ENCODE measurements around the gene SPRR2E. TPM values are rescaled to one million over a fixed set of nuclear protein-coding genes. Genes with fewer than 3 reads are reported as not detected.
"Not testable (repeated sequence)": the region's sequence is repeated elsewhere in the genome, so short reads cannot be mapped to it uniquely, and the experiment has no call there.

The SPRR2E gene
- total RNA-seq, 1 donor from 2014 or later, result not detected

DNA sequence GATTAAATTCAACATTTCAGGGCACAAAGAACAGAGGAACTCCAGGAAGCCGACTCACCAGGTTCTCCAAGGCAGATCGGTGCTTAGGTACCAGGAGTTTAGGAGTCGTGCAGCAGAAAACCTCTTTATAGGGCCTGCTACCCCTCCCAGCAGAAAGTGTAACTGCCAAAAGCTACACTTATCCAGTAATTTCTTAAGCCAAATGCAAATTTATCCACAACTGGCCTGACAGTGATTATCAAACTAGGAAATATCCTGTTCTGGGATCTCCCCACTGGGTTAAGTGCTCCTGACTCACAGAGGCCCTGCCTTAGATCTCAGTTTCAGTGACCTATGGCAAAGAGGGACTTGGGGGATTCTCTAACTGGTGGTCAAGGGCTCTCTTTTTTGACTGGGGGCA lies 19.1 kb upstream of the SPRR2E start, which contains the start of gene SPRR2F:
Gene SPRR2F (minus strand): TSS at position 101 of the 400 bp plus-strand sequence. CDS start 783 bp downstream, outside the sequence.
- no peaks in the 10 kb centered on the region for H3K36me3 Mint-ChIP-seq

DNA sequence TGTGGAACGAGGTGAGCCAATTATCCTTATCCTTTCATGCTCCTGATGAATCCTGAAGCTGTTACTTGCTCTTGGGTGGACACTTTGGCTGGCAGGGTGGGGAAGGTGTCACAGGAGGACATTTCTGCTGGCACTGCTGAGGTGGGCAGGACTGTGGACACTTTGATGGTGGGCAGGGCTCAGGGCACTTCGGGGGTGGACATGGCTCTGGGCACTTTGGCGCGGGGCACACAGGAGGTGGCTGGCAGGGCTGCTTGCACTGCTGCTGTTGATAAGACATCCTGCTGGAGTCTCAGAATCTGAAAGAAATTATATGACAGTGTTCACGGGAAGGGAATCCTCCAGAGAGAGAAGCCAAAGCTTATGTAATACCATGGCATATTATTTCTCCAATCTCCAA lies 18.1 kb upstream of the SPRR2E start:
- H3K36me3 Mint-ChIP-seq, H3K27ac Mint-ChIP-seq: not testable (repeated sequence)

More for the DNA sequence above, 19.1 kb upstream of the SPRR2E start, which contains the start of gene SPRR2F:
- DNase-seq (ENCODE audit: extremely low spot score, unreplicated experiment), result no peak
- no peaks in the 10 kb centered on the region for H3K4me1 Mint-ChIP-seq (ENCODE audit: unreplicated experiment)
- no peaks in the 10 kb centered on the region for H3K9me3 Mint-ChIP-seq
- TF ChIP-seq, protein P1, sequence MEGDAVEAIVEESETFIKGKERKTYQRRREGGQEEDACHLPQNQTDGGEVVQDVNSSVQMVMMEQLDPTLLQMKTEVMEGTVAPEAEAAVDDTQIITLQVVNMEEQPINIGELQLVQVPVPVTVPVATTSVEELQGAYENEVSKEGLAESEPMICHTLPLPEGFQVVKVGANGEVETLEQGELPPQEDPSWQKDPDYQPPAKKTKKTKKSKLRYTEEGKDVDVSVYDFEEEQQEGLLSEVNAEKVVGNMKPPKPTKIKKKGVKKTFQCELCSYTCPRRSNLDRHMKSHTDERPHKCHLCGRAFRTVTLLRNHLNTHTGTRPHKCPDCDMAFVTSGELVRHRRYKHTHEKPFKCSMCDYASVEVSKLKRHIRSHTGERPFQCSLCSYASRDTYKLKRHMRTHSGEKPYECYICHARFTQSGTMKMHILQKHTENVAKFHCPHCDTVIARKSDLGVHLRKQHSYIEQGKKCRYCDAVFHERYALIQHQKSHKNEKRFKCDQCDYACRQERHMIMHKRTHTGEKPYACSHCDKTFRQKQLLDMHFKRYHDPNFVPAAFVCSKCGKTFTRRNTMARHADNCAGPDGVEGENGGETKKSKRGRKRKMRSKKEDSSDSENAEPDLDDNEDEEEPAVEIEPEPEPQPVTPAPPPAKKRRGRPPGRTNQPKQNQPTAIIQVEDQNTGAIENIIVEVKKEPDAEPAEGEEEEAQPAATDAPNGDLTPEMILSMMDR (conservative IDR thresholded peaks at IDR 0.05), result no peak
- no peak within 1 kb of the TSS for H3K27ac Mint-ChIP-seq
- H3K27me3 Mint-ChIP-seq, result no peaks in the 10 kb centered on the region
- no peak within 1 kb of the TSS for H3K4me3 Mint-ChIP-seq

DNA sequence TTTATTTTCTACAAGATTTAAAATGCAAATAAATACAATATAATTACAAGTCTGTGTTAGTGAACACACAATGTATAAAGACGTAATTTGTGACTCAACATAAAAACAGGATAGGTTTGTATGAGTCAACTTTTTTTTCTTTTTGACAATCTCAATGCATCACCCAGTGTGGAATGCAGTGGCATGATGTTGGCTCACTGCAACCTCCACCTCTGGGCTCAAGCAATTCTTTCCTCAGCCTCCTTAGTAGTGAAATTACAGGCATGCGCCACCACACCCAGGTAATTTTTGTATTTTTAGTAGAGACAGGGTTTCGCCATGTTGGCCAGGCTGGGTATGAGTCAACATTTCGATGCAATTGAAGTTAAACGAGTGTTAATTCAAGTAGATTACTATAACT lies 5.9 kb upstream of the SPRR2E start:
- no peak overlapping the region for H3K27ac Mint-ChIP-seq
- DNase-seq (ENCODE audit: extremely low spot score, unreplicated experiment), result no peak
- no peaks in the 10 kb centered on the region for H3K4me1 Mint-ChIP-seq (ENCODE audit: unreplicated experiment)
- H3K27me3 Mint-ChIP-seq, result no peaks in the 10 kb centered on the region
- no peak overlapping the region for H3K4me3 Mint-ChIP-seq
- no peaks in the 10 kb centered on the region for H3K36me3 Mint-ChIP-seq
- TF ChIP-seq, protein P1 (conservative IDR thresholded peaks at IDR 0.05), result no peak
- H3K9me3 Mint-ChIP-seq, result no peaks in the 10 kb centered on the region

More for the DNA sequence above, 18.1 kb upstream of the SPRR2E start:
- not testable (repeated sequence) for H3K27me3 Mint-ChIP-seq; DNase-seq (ENCODE audit: extremely low spot score, unreplicated experiment); H3K4me3 Mint-ChIP-seq; H3K4me1 Mint-ChIP-seq (ENCODE audit: unreplicated experiment); H3K9me3 Mint-ChIP-seq

DNA sequence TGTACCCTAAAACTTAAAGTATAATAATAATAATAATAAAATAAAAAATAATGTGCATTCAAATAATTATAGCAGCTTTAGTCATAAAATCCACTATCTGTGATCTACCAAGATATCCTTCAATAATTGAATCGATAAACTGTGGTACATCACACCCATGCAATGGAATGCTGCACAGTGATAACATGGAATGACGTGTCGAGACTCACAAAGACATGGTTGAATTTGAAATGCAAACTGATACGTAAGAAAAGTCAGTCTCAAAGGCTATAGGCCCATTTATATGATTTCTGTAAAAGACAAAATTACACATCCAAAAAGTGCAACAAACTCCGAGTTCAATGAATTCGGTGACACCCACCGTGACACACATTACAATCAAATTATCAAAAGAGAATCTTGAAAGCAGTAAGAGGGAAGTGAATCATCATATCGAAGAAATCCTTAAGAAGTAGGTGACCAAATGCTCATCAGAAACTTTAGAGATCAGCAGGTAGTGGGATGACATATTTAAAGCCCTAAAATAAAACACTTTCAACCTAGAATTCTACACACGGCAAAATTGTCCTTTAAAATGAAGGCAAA lies 5.2 kb upstream of the SPRR2E start:
- no peaks in the 10 kb centered on the region for H3K27me3 Mint-ChIP-seq
- H3K27ac Mint-ChIP-seq, result no peak overlapping the region
- DNase-seq (ENCODE audit: extremely low spot score, unreplicated experiment), result no peak
- TF ChIP-seq, protein P1 (conservative IDR thresholded peaks at IDR 0.05), result no peak
- H3K4me3 Mint-ChIP-seq, result no peak overlapping the region
- no peaks in the 10 kb centered on the region for H3K4me1 Mint-ChIP-seq (ENCODE audit: unreplicated experiment)
- H3K36me3 Mint-ChIP-seq, result no peaks in the 10 kb centered on the region
- no peaks in the 10 kb centered on the region for H3K9me3 Mint-ChIP-seq

DNA sequence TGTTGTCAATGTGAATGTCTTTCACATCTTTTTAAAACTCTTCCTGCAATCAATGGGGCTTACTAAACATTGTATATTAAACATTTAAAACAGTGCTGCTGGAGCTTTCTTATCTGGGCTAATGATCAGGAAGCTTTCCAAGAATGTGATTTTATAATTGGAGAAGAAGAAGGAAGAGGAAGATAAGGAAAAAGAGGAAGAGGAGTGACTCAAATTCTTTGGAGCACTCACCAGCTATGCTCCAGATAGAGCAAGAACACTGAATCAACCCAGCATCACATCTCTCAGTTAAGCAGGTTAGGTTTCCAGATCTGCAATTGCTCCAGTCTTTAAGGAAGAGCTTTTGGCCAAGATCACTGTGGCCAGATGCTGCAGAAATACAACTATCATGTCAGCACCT lies 1.4 kb upstream of the SPRR2E start:
- DNase-seq (ENCODE audit: extremely low spot score, unreplicated experiment), result no peak
- H3K4me1 Mint-ChIP-seq (ENCODE audit: unreplicated experiment), result no peaks in the 10 kb centered on the region
- H3K4me3 Mint-ChIP-seq, result no peak overlapping the region
- H3K27me3 Mint-ChIP-seq, result no peaks in the 10 kb centered on the region
- H3K9me3 Mint-ChIP-seq, result no peaks in the 10 kb centered on the region
- TF ChIP-seq, protein P1 (conservative IDR thresholded peaks at IDR 0.05), result no peak
- H3K36me3 Mint-ChIP-seq, result no peaks in the 10 kb centered on the region
- no peak overlapping the region for H3K27ac Mint-ChIP-seq

DNA sequence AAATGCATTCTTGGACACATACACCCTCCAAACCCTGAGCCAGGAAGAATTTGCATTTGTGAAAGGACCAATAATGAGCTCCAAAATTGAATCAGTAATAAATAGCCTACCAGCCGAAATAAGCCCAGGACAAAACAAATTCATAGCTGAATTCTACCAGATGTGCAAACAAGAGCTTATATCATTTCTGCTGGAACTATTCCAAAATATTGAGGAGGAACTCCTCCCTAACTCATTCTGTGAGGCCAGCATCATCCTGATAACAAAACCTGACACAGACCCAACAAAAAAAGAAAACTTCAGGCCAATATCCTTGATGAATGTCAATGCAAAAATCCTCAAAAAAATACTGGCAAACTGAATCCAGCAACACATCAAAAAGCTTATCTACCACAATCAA lies 6.7 kb downstream of the SPRR2E start:
- no peaks in the 10 kb centered on the region for H3K27me3 Mint-ChIP-seq
- no peaks in the 10 kb centered on the region for H3K36me3 Mint-ChIP-seq
- no peaks in the 10 kb centered on the region for H3K4me1 Mint-ChIP-seq (ENCODE audit: unreplicated experiment)
- no peak for DNase-seq (ENCODE audit: extremely low spot score, unreplicated experiment)
- no peak overlapping the region for H3K4me3 Mint-ChIP-seq
- H3K9me3 Mint-ChIP-seq, result no peaks in the 10 kb centered on the region
- TF ChIP-seq, protein P1 (conservative IDR thresholded peaks at IDR 0.05), result no peak
- no peak overlapping the region for H3K27ac Mint-ChIP-seq

Data from type B pancreatic cell (in vitro differentiated cells).